ENCODE results near the gene CCDC78.

DNA sequence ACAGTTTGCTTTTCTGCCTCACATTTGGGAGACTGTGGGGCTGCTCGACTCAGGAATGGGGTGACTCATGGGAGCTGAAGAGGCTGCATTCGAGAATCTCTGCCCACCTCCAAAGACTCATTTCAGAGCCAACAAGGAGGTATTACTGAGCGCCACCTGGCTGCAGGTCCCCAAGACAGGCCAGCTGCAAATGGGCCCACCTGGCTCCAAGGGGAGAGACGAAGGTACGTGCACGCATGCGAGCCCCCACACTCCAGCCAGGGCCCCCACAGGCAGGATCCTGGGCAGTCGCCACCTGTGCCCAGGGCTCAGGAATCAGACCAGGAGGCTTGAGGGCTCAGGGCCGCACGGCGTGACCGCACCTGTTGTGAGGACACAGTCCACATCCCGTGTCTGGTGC is 6.7 kb upstream of the CCDC78 start:
- TF ChIP-seq, protein P1, sequence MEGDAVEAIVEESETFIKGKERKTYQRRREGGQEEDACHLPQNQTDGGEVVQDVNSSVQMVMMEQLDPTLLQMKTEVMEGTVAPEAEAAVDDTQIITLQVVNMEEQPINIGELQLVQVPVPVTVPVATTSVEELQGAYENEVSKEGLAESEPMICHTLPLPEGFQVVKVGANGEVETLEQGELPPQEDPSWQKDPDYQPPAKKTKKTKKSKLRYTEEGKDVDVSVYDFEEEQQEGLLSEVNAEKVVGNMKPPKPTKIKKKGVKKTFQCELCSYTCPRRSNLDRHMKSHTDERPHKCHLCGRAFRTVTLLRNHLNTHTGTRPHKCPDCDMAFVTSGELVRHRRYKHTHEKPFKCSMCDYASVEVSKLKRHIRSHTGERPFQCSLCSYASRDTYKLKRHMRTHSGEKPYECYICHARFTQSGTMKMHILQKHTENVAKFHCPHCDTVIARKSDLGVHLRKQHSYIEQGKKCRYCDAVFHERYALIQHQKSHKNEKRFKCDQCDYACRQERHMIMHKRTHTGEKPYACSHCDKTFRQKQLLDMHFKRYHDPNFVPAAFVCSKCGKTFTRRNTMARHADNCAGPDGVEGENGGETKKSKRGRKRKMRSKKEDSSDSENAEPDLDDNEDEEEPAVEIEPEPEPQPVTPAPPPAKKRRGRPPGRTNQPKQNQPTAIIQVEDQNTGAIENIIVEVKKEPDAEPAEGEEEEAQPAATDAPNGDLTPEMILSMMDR (IDR thresholded peaks at IDR 0.05; ENCODE audit: insufficient read depth, low read length) = no peak
- TF ChIP-seq, protein P2, sequence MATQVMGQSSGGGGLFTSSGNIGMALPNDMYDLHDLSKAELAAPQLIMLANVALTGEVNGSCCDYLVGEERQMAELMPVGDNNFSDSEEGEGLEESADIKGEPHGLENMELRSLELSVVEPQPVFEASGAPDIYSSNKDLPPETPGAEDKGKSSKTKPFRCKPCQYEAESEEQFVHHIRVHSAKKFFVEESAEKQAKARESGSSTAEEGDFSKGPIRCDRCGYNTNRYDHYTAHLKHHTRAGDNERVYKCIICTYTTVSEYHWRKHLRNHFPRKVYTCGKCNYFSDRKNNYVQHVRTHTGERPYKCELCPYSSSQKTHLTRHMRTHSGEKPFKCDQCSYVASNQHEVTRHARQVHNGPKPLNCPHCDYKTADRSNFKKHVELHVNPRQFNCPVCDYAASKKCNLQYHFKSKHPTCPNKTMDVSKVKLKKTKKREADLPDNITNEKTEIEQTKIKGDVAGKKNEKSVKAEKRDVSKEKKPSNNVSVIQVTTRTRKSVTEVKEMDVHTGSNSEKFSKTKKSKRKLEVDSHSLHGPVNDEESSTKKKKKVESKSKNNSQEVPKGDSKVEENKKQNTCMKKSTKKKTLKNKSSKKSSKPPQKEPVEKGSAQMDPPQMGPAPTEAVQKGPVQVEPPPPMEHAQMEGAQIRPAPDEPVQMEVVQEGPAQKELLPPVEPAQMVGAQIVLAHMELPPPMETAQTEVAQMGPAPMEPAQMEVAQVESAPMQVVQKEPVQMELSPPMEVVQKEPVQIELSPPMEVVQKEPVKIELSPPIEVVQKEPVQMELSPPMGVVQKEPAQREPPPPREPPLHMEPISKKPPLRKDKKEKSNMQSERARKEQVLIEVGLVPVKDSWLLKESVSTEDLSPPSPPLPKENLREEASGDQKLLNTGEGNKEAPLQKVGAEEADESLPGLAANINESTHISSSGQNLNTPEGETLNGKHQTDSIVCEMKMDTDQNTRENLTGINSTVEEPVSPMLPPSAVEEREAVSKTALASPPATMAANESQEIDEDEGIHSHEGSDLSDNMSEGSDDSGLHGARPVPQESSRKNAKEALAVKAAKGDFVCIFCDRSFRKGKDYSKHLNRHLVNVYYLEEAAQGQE (IDR thresholded peaks at IDR 0.05; ENCODE audit: insufficient replicate concordance, low read depth) = no peak
- no peak for TF ChIP-seq POLR2AphosphoS5 (IDR thresholded peaks at IDR 0.05; ENCODE audit: low read depth)
- TF ChIP-seq GABPA (IDR thresholded peaks at IDR 0.05; ENCODE audit: low read depth) = no peak

Data from HL-60 (cell line).